K562 (cell line): ENCODE measurements around the gene NR3C2. TPM values are rescaled to one million over a fixed set of nuclear protein-coding genes. Genes with fewer than 3 reads are reported as not detected.

Experiments
- ATAC-seq: fragments of 200-7000 bp; cut with Tn5 transposase; 3 replicates; pipeline ENCODE4 v1.9.1; 2020; ENCODE audit warnings: moderate library complexity
- BruUV-seq: library from RNA; stranded (reverse); fragments of 400-500 nt; replicated peaks from 2 replicates; lab custom pipeline; 2021; lab: Mats Ljungman, UMichigan
- CTCF ChIA-PET: fragments of 300-600 bp; formaldehyde crosslinking; extraction: SDS; loops from one replicate; lab custom pipeline; 2021; ENCODE audit warnings: low intra/inter-chr PET ratio; lab: Yijun Ruan, JAX
- POLR2A ChIA-PET: fragments of 300-600, 350-650 bp; sonication (Branson Sonifier 250); formaldehyde crosslinking; extraction: SDS; loops from one replicate; lab custom pipeline; 2021; ENCODE audit warnings: antibody characterized with exemption, inconsistent platforms; lab: Yijun Ruan, JAX
- DNase-seq, 4 experiments: peaks; one replicate each; pipeline versions ENCODE4 v3.0.0 to v3.0.0-alpha.2; 2011 to 2018; ENCODE audit warnings: low spot score in 3 of 4, mixed read lengths in 3 of 4; ENCODE audit errors: extremely low read depth in 1 of 4
- FAIRE-seq: peaks from 2 replicates; lab custom pipeline; 2011; peaks lifted over from hg19 to GRCh38; lab: Jason Lieb, UNC
- H2AFZ ChIP-seq: 2 replicates; pipeline ENCODE4 v1.6.0; 2011; ENCODE audit warnings: low read depth, low read length, control low read depth, inconsistent platforms
- H3K27ac ChIP-seq: fragments of 200-600 bp; 3 replicates; pipeline ENCODE4 v1.8.0; 2011; ENCODE audit warnings: low read depth, mild to moderate bottlenecking, control low read depth, inconsistent platforms, low read length, moderate library complexity, mixed read lengths; ENCODE audit errors: extremely low read depth
- H3K27me3 ChIP-seq, 2 experiments: fragments of 300-600 bp in 1 of 2; 2 replicates in 1 of 2; 3 replicates in 1 of 2; pipeline versions ENCODE4 v1.6.0 to v1.8.0; 2011; ENCODE audit warnings: inconsistent platforms in 2 of 2, low read length in 2 of 2, mild to moderate bottlenecking in 1 of 2, mixed read lengths in 1 of 2, moderate library complexity in 1 of 2; ENCODE audit not compliant: control insufficient read depth in 2 of 2, insufficient read depth in 2 of 2
- H3K36me3 ChIP-seq: fragments of 300-600 bp; 3 replicates; pipeline ENCODE4 v1.8.0; 2011; ENCODE audit warnings: mild to moderate bottlenecking, low read length, inconsistent platforms; ENCODE audit not compliant: control insufficient read depth, insufficient read depth
- H3K4me1 ChIP-seq, 2 experiments: fragments of 200-600 bp in 1 of 2; replicated peaks in 1 of 2; 2 replicates in 1 of 2; 3 replicates in 1 of 2; pipeline versions ENCODE4 v1.5.1 to v1.8.0; 2011; ENCODE audit warnings: inconsistent platforms in 2 of 2, low read length in 2 of 2, mild to moderate bottlenecking in 1 of 2, mixed read lengths in 1 of 2, moderate library complexity in 1 of 2; ENCODE audit not compliant: control insufficient read depth in 2 of 2, insufficient read depth in 2 of 2
- H3K4me2 ChIP-seq: 2 replicates; pipeline ENCODE4 v1.6.1; 2011; ENCODE audit warnings: low read length, control low read depth, inconsistent platforms, mixed read lengths; ENCODE audit not compliant: insufficient read depth
- H3K4me3 ChIP-seq: fragments of 200-600 bp; sonication (generic), shearing (Covaris generic); 2 replicates; pipeline ENCODE4 v1.5.1; 2016; ENCODE audit warnings: control low read depth, inconsistent platforms
- H3K79me2 ChIP-seq: fragments of 200-600 bp; 3 replicates; pipeline ENCODE4 v1.8.0; 2011; ENCODE audit warnings: low read length, inconsistent platforms; ENCODE audit not compliant: control insufficient read depth, insufficient read depth
- H3K9ac ChIP-seq, 2 experiments: 2 replicates each; pipeline versions ENCODE4 v1.6.0 to v1.6.1; 2011; ENCODE audit warnings: low read depth in 2 of 2, low read length in 2 of 2, control low read depth in 1 of 2, inconsistent platforms in 1 of 2, mild to moderate bottlenecking in 1 of 2, mixed read lengths in 1 of 2; ENCODE audit not compliant: insufficient read depth in 1 of 2
- H3K9me1 ChIP-seq: one replicate; pipeline ENCODE4 v1.6.0; 2011; ENCODE audit warnings: inconsistent platforms, mild to moderate bottlenecking, low read length, moderate library complexity; ENCODE audit not compliant: control insufficient read depth, insufficient read depth
- H3K9me3 ChIP-seq: replicated peaks from 2 replicates; pipeline ENCODE4 v1.5.1; 2011; ENCODE audit warnings: low read depth, low read length, inconsistent platforms; ENCODE audit not compliant: control insufficient read depth, insufficient read depth
- H4K20me1 ChIP-seq: replicated peaks from 2 replicates; pipeline ENCODE4 v1.6.1; 2011; ENCODE audit warnings: low read length, inconsistent platforms, mixed read lengths; ENCODE audit not compliant: control insufficient read depth, insufficient read depth
- BRD4 ChIP-seq: fragments of 200-600 bp; sonication (generic); IDR thresholded peaks from 2 replicates; pipeline ENCODE4 v1.6.1; 2017; ENCODE audit warnings: inconsistent platforms
- C11orf30 ChIP-seq: fragments of 450-650 bp; IDR thresholded peaks from 2 replicates; pipeline ENCODE4 v1.6.1; 2016; ENCODE audit warnings: low read depth, mild to moderate bottlenecking
- CEBPB ChIP-seq: fragments of 450-650 bp; IDR thresholded peaks from 2 replicates; pipeline ENCODE4 v1.6.1; 2016; ENCODE audit warnings: missing genetic modification characterization, missing compliant biosample characterization
- CREM ChIP-seq: IDR thresholded peaks from 2 replicates; pipeline ENCODE4 v1.6.1; 2014; ENCODE audit warnings: antibody characterized with exemption, low read depth
- EGR1 ChIP-seq: fragments of 450-650 bp; conservative IDR thresholded peaks from 2 replicates; pipeline ENCODE4 v1.6.1; 2017; ENCODE audit warnings: mild to moderate bottlenecking
- EWSR1 ChIP-seq: fragments of 450-650 bp; IDR thresholded peaks from 2 replicates; pipeline ENCODE4 v1.6.1; 2018; ENCODE audit warnings: borderline replicate concordance, mild to moderate bottlenecking, low read depth, moderate library complexity; ENCODE audit not compliant: partially characterized antibody
- LEF1 ChIP-seq: fragments of 450-650 bp; IDR thresholded peaks from 2 replicates; pipeline ENCODE4 v1.6.1; 2016; ENCODE audit warnings: mild to moderate bottlenecking
- RBM25 ChIP-seq: fragments of 200-400 bp; formaldehyde crosslinking; IDR thresholded peaks from 2 replicates; pipeline ENCODE4 v1.6.1; 2018; ENCODE audit warnings: low read length, low read depth, moderate library complexity; ENCODE audit not compliant: severe bottlenecking
- SIN3A ChIP-seq, 2 experiments: fragments of 150-350 bp in 1 of 2; IDR thresholded peaks; 2 replicates each; pipeline ENCODE4 v1.6.1; 2011 to 2016; ENCODE audit warnings: borderline replicate concordance in 2 of 2, low read depth in 2 of 2, low read length in 2 of 2, mild to moderate bottlenecking in 2 of 2, moderate library complexity in 2 of 2; ENCODE audit not compliant: control insufficient read depth in 1 of 2
- SNRNP70 ChIP-seq: fragments of 200-400 bp; formaldehyde crosslinking; optimal IDR thresholded peaks from 2 replicates; pipeline ENCODE3; 2017; ENCODE audit warnings: low read depth, low read length
- TAL1 ChIP-seq: fragments of 450-650 bp; IDR thresholded peaks from 2 replicates; pipeline ENCODE4 v1.6.1; 2016; ENCODE audit warnings: mild to moderate bottlenecking
- THRB ChIP-seq: fragments of 450-650 bp; formaldehyde crosslinking; conservative IDR thresholded peaks from 2 replicates; pipeline ENCODE4 v1.4.0; 2022; ENCODE audit warnings: mild to moderate bottlenecking, missing genetic modification characterization
- USF1 ChIP-seq: sonication (generic); formaldehyde crosslinking; IDR thresholded peaks from 2 replicates; pipeline ENCODE4 v1.9.0; 2022; ENCODE audit warnings: mild to moderate bottlenecking, missing genetic modification reagents
- ZNF146 ChIP-seq: IDR thresholded peaks from one replicate; pipeline ENCODE4 v1.6.1; 2018; ENCODE audit warnings: missing compliant biosample characterization; ENCODE audit not compliant: unreplicated experiment
- in situ Hi-C: fragments of 300-500 bp; cut with MboI; formaldehyde crosslinking; loops from 4 replicates; pipeline ENCODE4 v1.15.0; 2018; ENCODE audit warnings: inconsistent platforms, mixed read lengths
- intact Hi-C: fragments of 100-400 bp; cut with micrococcal nuclease; formaldehyde crosslinking; loops from 2 replicates; pipeline ENCODE4 v1.14.2; 2022
- polyA plus RNA-seq, 8 experiments: library from polyadenylated mRNA; depleted of rRNA in 4 of 8; stranded (reverse) in 5 of 8; unstranded in 3 of 8; fragments of >200 nt; fragmentation: Nextera tagmentation in 2 of 8; fragmentation: Illumina TruSeq in 1 of 8; extraction: Ambion mirVana in 2 of 8; extraction: Trizol in 1 of 8; gene quantifications; 2 replicates each; pipeline versions ENCODE4 v1.2.1 to v1.2.3, GENCODE V29; 2011 to 2014; ENCODE audit warnings: inconsistent platforms in 1 of 8, missing spikeins in 1 of 8
- total RNA-seq, 7 experiments: library from RNA; depleted of rRNA in 6 of 7; stranded (reverse); fragments of >200 nt in 6 of 7; fragmentation: Illumina TruSeq in 2 of 7; extraction: Trizol in 2 of 7; gene quantifications; 2 replicates each; pipeline versions ENCODE4 v1.2.1 to v1.2.3, GENCODE V29; 2011 to 2021; ENCODE audit warnings: low replicate concordance in 1 of 7
- TF ChIP-seq, protein P1 (sequence below): fragments of 250-450 bp; sonication (Bioruptor Pico); IDR thresholded peaks from 2 replicates; pipeline ENCODE4 v1.9.0; 2021; ENCODE audit warnings: mild to moderate bottlenecking
- TF ChIP-seq, protein P2 (sequence below), 3 experiments: fragments of 200-800 bp in 1 of 3; sonication (Bioruptor generic) in 1 of 3; sonication (generic) in 1 of 3; formaldehyde crosslinking in 1 of 3; IDR thresholded peaks; 2 replicates each; pipeline versions ENCODE4 v1.6.1 to v1.8.0; 2016 to 2022; ENCODE audit warnings: mild to moderate bottlenecking in 2 of 3, missing compliant biosample characterization in 2 of 3, missing genetic modification characterization in 2 of 3, missing genetic modification reagents in 1 of 3

The NR3C2 gene
- total and polyA plus RNA-seq, 9 of the 15 experiments (the other 6 are each of a cell fraction or from before 2014, with no cell fraction given), result 0.01 to 0.28 (median 0.16) TPM; not detected in 2

GRCh38 chr4:148448141-148448540, 5.9 kb upstream of the NR3C2 start:
- Histone ChIP-seq H3K4me2 (no peak overlapping the region), H3K9me3 (no peaks in the 10 kb centered on the region), H3K36me3 (no peaks in the 10 kb centered on the region), H3K9ac (no peak overlapping the region), H3K79me2 (no peaks in the 10 kb centered on the region), H3K4me3 (no peak overlapping the region), H3K27ac (no peak overlapping the region), H2AFZ (no peak overlapping the region), H3K9me1 (no peaks in the 10 kb centered on the region), H3K27me3 (peaks cover 0 to 8% of the 10 kb centered on the region in 2 experiments; a peak in 1 of 5 replicates), H4K20me1 (no peaks in the 10 kb centered on the region), H3K4me1 (peaks cover 0 to 22% of the 10 kb centered on the region in 2 experiments; a peak in 2 of 5 replicates)
- in situ Hi-C loops (no loop called here), intact Hi-C loops (no loop called here)
- ATAC-seq (no peak), FAIRE-seq (no peak), DNase-seq (no peak)
- no peak for TF ChIP-seq ZNF146 (CRISPR knock-in tag)
- no peak for TF ChIP-seq SIN3A (IDR thresholded peaks at IDR 0.05; ENCODE audit: borderline replicate concordance in 2 of 2, control insufficient read depth in 1 of 2, low read depth in 2 of 2, low read length in 2 of 2)
- no peak for TF ChIP-seq CREM
- no peak for TF ChIP-seq SNRNP70
- no peak for TF ChIP-seq RBM25
- no peak for TF ChIP-seq EGR1
- TF ChIP-seq TAL1, result no peak
- no peak for TF ChIP-seq EWSR1
- TF ChIP-seq, protein P1, sequence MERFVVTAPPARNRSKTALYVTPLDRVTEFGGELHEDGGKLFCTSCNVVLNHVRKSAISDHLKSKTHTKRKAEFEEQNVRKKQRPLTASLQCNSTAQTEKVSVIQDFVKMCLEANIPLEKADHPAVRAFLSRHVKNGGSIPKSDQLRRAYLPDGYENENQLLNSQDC (CRISPR knock-in tag), result no peak
- TF ChIP-seq LEF1, result no peak
- no peak for TF ChIP-seq THRB (CRISPR knock-in tag)
- TF ChIP-seq, protein P2, sequence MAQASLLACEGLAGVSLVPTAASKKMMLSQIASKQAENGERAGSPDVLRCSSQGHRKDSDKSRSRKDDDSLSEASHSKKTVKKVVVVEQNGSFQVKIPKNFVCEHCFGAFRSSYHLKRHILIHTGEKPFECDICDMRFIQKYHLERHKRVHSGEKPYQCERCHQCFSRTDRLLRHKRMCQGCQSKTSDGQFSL (CRISPR knock-in tag; IDR thresholded peaks at IDR 0.05), result no peak
- TF ChIP-seq, protein P2 (tag; IDR thresholded peaks at IDR 0.05), result no peak
- TF ChIP-seq CEBPB (tag), result no peak
- no peak for TF ChIP-seq C11orf30
- TF ChIP-seq BRD4, result no peak
- TF ChIP-seq USF1 (CRISPR knock-in tag), result no peak
- POLR2A ChIA-PET, result no interaction called here
- CTCF ChIA-PET, result no interaction called here
- no TSS peak for BruUV-seq
